Pancreas (tissue), 10 donors: ENCODE results near the gene PDK2. TPM values are rescaled to one million over a fixed set of nuclear protein-coding genes. Genes with fewer than 3 reads are reported as not detected.

Experiments
- ATAC-seq, 4 donors: fragments of 200-7000 bp; cut with Tn5 transposase; one replicate each; pipeline versions ENCODE4 v1.8.0 to v1.9.1; 2020; ENCODE audit warnings: mild to moderate bottlenecking in 4 of 4, moderate library complexity in 4 of 4
- DNase-seq, 6 donors: peaks; one replicate each; pipeline ENCODE4 v3.0.0-alpha.2; 2020
- FAIRE-seq: peaks from 2 replicates; lab custom pipeline; 2012; peaks lifted over from hg19 to GRCh38; lab: Jason Lieb, UNC
- H3K27ac ChIP-seq, 4 donors: fragments of 200-600 bp; sonication (generic); 1 replicate in 3 of 4; 2 replicates in 1 of 4; pipeline versions ENCODE4 v1.5.0 to v1.8.0; 2020
- H3K27me3 ChIP-seq, 4 donors: fragments of 200-600 bp; one replicate each; pipeline ENCODE4 v1.8.0; 2021
- H3K36me3 ChIP-seq, 3 donors: fragments of 200-600 bp; sonication (generic) in 1 of 3; one replicate each; pipeline versions ENCODE4 v1.5.0 to v1.8.0; 2020 to 2021
- H3K4me1 ChIP-seq, 3 donors: fragments of 200-600 bp; one replicate each; pipeline ENCODE4 v1.8.0; 2021
- H3K4me3 ChIP-seq, 4 donors: fragments of 200-600 bp; sonication (generic) in 2 of 4; one replicate each; pipeline versions ENCODE4 v1.5.0 to v1.8.0; 2020 to 2021
- H3K9me3 ChIP-seq, 4 donors: fragments of 200-600 bp; one replicate each; pipeline ENCODE4 v1.8.0; 2021
- WGBS, 2 donors: extraction: QIAGEN DNeasy Blood & Tissue Kit; methylation state at CpG; one replicate each; pipeline ENCODE4 v1.1.7; 2013; 5-methylcytosine and 5-hydroxymethylcytosine counted together
- intact Hi-C, 3 donors: fragments of 100-400 bp; cut with DNase I; formaldehyde crosslinking; loops; one replicate each; pipeline versions ENCODE4 v1.11.1 to v1.14.2; 2022
- polyA plus RNA-seq, 2 donors: library from polyadenylated mRNA; stranded (reverse); fragments of 200-250 nt; gene quantifications; one replicate each; pipeline ENCODE4 v1.2.3, GENCODE V29; 2013
- total RNA-seq, 6 donors: library from RNA; stranded (reverse); fragmentation: NEBNext Ultra II Directional in 4 of 6; extraction: Animal tissue kit (Norgen Biotek cat#: 25700) in 4 of 6; gene quantifications; one replicate each; pipeline versions ENCODE4 v1.2.1 to v1.2.4, GENCODE V29; 2021 to 2023
- TF ChIP-seq, protein P1 (sequence below), 4 donors: fragments of 200-600 bp; sonication (generic) in 3 of 4; IDR thresholded peaks; one replicate each; pipeline versions ENCODE4 v1.5.0 to v1.8.0; 2021; ENCODE audit warnings: antibody characterized with exemption in 4 of 4
- donor health status: healthy with polysubstance abuse.
- donor health status: DM: no; HTN: no; CAD: no; lungs with moderate emphysema.
- donor health status: DM: no; HTN: no; CAD: no.
- donor health status: control.
- donor health status: control.
- donor health status: Bipolar disorder and iron deficiency.
- donor health status: DM: yes; HTN: yes; CAD: no.
- donor health status: DM: no; HTN: no; CAD: no.
- donor health status: DM: no; HTN: no; CAD: no.
- donor health status: DM: yes; HTN: yes; CAD: no.

Gene PDK2
- total and polyA plus RNA-seq, 8 donors, result 15.3 to 50.0 (median 29.1) TPM

DNA sequence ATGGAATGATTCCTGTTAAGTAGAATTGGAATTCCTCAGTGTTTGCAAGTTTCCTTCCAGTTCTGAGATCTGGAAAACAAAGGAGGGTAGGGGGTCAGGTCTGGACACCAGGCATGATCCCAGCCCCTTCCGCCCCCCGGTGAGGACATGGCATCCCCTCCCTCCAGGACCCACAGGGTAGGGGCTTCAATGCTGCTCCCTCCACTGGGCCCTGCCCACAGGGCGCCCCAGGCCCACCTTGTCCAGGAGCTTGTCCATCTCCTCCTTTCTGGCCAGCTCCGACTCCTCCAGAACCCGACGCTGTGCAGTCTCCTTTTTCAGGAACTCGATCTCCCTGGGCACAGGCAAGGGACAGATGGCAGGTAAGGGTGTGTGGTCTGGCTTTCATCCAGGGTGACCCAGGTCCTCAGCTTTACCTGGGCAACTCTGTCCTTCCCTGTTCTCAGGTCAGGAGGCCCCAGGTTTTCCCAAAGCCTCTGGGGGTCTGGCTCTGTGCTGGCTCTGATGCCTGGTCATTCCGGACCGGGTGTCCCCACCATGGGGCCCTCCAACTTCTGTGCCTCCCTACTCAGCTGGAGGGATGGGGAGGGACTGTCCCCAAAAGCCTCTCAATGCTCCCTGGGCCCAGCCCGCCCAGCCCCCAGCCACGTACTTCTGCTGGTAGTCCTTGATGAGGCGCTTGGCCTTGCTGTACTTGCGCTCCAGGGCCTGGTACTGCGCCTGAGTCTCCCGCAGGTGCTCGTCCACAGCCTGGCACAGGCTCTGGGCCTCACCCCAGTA, 40.4 kb downstream of the PDK2 start:
- peaks cover 0 to 25% (median 21%) of the 10 kb centered on the region in 3 donors for H3K36me3 ChIP-seq

DNA sequence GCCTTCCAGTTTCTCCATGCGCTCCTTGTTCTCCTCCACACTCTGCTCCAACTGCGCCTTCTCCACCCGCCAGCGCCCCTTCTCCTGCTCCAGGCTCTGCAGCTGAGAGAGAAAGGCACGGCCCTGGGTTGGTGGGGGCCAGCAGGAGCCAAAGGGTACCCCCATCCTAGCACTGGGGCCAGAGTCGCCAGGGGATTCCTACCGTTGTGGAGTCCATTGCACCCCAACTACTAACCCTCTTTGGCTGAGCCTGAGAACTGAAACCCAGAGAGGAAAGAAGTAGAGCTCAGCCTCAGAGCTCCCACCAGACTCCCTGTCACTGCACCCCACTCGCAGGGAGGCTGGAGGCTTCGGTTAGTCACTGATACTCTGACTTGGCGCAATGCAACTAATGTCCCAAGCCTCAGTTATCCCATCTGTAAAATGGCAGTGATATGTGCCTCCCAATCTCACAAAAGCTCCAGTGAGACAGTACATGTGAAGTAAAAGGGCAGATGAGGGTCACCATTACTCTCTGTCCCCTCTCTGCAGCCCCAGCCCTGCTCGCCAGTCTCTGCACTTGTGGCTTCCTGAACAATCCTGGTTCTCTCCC, 41.0 kb downstream of the PDK2 start:
- H3K27me3 ChIP-seq, result no peaks in the 10 kb centered on the region
- TF ChIP-seq, protein P1, sequence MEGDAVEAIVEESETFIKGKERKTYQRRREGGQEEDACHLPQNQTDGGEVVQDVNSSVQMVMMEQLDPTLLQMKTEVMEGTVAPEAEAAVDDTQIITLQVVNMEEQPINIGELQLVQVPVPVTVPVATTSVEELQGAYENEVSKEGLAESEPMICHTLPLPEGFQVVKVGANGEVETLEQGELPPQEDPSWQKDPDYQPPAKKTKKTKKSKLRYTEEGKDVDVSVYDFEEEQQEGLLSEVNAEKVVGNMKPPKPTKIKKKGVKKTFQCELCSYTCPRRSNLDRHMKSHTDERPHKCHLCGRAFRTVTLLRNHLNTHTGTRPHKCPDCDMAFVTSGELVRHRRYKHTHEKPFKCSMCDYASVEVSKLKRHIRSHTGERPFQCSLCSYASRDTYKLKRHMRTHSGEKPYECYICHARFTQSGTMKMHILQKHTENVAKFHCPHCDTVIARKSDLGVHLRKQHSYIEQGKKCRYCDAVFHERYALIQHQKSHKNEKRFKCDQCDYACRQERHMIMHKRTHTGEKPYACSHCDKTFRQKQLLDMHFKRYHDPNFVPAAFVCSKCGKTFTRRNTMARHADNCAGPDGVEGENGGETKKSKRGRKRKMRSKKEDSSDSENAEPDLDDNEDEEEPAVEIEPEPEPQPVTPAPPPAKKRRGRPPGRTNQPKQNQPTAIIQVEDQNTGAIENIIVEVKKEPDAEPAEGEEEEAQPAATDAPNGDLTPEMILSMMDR (IDR thresholded peaks at IDR 0.05), result no peak
- DNase-seq, result peak in 1 of 6 donors; percentile 57
- no peak for ATAC-seq
- peaks cover 0 to 25% (median 21%) of the 10 kb centered on the region in 3 donors for H3K36me3 ChIP-seq
- 96 to 97% methylated on average over 11 of the region's 11 CpGs for WGBS, 2 donors
- H3K4me1 ChIP-seq, result no peaks in the 10 kb centered on the region
- intact Hi-C loops, result no loop called here
- H3K4me3 ChIP-seq, result no peak overlapping the region
- no peak overlapping the region for H3K27ac ChIP-seq
- no peak for FAIRE-seq
- no peaks in the 10 kb centered on the region for H3K9me3 ChIP-seq

More for the DNA sequence above, 40.4 kb downstream of the PDK2 start:
- Histone ChIP-seq H3K4me3 (no peak overlapping the region), H3K27ac (no peak overlapping the region), H3K27me3 (no peaks in the 10 kb centered on the region), H3K9me3 (no peaks in the 10 kb centered on the region), H3K4me1 (no peaks in the 10 kb centered on the region)
- ATAC-seq (peak in 1 of 4 donors; percentile 29), DNase-seq (peak in 1 of 6 donors; percentile 41), FAIRE-seq (no peak)
- WGBS, 2 donors, result 85 to 88% methylated on average over 16 of the region's 16 CpGs
- TF ChIP-seq, protein P1 (IDR thresholded peaks at IDR 0.05), result no peak
- intact Hi-C loops, result no loop called here

DNA sequence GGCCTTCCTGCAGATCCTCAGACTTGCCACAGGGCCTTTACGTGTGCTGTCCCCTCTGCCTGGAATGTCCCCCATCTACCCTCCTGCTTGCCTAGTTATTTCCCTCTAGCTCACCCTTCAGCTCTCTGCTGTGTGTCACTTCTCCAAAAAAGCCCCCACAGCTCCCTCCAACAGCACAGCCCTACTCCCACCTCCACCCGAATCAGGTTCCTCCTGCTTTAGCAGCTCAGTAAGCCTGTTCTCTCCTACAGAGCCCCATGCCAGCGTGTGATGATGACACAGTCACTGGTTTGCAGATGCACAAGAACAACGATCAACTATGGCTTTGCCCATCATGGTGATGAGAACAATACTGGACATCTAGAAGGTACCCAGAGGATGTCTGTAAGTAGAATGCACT, 41.9 kb downstream of the PDK2 start:
- TF ChIP-seq, protein P1 (IDR thresholded peaks at IDR 0.05), result no peak
- intact Hi-C loops, result no loop called here
- no peak overlapping the region for H3K4me3 ChIP-seq
- ATAC-seq, result no peak
- no peak overlapping the region for H3K27ac ChIP-seq
- peak in 1 of 6 donors; percentile 9 for DNase-seq
- WGBS, 2 donors, result 92 to 93% methylated on average over 4 of the region's 4 CpGs
- FAIRE-seq, result no peak
- no peaks in the 10 kb centered on the region for H3K4me1 ChIP-seq
- peaks cover 0 to 25% (median 21%) of the 10 kb centered on the region in 3 donors for H3K36me3 ChIP-seq
- no peaks in the 10 kb centered on the region for H3K27me3 ChIP-seq
- no peaks in the 10 kb centered on the region for H3K9me3 ChIP-seq

DNA sequence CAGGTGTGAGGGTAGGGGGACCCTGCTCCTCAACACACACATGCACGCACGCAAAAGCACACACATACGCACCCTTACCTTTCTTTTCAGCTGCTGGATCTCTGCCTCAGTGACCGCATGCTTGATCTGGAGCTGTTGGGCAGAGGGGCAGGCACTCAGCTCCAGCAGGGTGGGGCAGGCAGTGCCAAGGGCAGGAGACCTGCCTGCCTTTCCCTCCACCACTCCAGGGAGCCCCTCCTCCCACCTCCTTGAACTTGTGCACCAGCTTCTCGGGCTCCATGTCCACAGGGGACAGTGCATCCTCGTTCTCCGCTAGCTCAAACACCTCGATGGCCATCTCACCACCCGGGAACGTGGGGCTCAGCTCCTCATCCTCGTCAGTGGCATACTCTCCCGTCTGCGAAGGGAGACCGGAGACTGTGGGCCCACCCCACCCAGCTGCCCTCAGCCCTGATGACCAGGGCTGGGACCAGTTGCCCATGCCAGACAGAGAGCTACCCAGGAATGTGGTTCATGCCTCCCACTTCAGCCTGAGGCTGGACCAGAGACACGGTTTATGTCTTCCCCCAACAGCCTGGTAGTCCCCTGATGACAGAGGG, 44.1 kb downstream of the PDK2 start:
- H3K4me3 ChIP-seq, result no peak overlapping the region
- DNase-seq, result no peak
- no peaks in the 10 kb centered on the region for H3K27me3 ChIP-seq
- WGBS, 2 donors, result 86 to 92% methylated on average over 15 of the region's 15 CpGs
- H3K4me1 ChIP-seq, result no peaks in the 10 kb centered on the region
- TF ChIP-seq, protein P1 (IDR thresholded peaks at IDR 0.05), result no peak
- H3K27ac ChIP-seq, result no peak overlapping the region
- no peaks in the 10 kb centered on the region for H3K9me3 ChIP-seq
- ATAC-seq, result no peak
- H3K36me3 ChIP-seq, result peaks cover 0 to 44% (median 28%) of the 10 kb centered on the region in 3 donors
- FAIRE-seq, result no peak
- intact Hi-C loops, result no loop called here
